HG02943 (cell line): Measurements from ENCODE around the gene ADPRM.

Source experiments
- ATAC-seq: cut with Tn5 transposase; IDR thresholded peaks from one replicate; pipeline ENCODE4 v1.9.1; 2021; ENCODE audit warnings: mild to moderate bottlenecking, low read depth, moderate library complexity; ENCODE audit not compliant: unreplicated experiment

Gene ADPRM

DNA sequence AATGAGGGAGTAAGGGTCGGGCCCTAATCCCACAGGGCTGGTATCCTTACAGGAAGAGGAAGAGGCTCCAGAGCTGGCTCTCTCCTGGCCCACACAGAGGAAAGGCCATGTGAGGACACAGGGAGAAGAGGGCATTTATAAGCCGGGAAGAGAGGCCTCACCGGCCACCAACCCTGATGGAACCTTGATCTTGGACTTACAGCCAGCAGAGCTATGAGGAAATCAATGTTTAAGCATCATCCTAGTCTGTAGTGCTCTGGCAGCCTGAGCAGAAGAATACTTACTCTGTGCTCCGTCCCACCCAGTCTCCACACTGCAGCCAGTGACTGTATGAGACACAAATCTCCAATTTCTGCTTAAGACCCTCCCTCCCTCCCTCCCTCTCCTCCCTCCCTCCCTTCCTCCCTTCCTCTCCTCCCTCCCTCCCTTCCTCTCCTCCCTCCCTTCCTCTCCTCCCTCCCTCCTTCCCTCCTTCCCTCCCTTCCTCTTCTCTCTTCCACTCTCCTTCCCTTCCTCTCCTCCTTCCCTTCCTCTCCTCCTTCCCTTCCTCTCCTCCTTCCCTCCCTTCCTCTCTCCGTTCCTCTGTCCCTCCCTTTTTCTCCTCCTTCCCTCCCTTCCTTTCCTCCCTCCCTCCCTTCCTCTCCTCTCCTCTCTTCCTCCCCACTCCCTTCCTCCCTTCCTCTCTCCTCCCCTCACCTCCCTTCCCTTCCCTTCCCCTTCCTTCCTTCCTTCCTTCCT is 41.3 kb downstream of the ADPRM start:
- no peak for ATAC-seq

GRCh38 chr17:10739386-10739785 is 42.0 kb downstream of the ADPRM start:
- no peak for ATAC-seq

DNA sequence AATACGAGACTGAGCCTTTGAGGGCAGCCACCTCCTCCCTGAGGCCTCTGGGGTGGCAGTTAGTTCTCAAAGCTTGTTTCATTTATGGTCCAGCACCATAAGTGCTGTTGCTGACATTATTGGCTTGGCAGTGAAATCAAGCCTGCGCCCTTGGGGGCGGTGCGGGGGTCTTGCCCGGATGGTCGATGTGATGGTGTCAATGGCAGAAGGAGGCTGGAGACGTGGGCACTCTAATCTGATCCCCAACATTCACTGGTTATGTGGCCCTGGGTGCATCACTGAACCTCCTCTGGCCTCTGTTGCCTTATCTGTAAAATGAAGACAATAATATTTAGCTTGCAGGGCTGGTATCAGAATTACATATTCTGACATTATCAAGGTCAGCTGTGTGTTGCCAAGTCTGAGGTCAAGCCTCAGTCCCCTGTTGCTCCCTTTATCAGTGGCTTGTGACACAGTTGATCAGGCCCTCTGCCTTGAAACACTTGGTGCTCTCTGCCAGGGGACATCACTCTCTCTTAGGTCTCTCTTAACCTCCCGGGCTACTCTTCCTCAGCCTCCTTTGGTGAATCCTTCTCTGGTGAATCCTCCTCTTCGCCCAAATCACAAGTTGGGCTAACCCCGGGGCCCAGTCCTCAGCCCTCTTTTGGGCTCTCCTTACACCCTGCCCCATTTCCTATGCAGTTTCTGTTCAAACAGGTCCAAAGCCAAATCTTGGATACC is 44.2 kb downstream of the ADPRM start:
- ATAC-seq: no peak

DNA sequence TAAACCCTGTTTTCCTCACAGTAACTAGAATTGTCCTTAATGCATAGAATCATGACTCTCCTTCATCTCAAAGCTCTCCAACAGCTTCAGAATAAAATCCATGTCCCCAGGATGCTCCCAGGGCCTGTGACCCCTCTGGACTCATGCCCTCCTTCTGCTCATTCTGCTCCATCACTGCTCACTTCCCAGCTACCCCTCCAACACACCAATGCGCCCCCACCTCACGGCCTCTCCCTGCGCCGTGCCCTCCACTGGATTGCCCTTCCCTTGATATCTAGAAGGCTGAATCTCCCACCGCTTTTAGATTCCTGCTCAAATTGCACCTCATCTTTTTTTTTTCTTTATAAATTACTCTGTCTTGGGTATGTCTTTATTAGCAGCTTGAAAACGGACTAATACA is 45.0 kb downstream of the ADPRM start:
- ATAC-seq: no peak

DNA sequence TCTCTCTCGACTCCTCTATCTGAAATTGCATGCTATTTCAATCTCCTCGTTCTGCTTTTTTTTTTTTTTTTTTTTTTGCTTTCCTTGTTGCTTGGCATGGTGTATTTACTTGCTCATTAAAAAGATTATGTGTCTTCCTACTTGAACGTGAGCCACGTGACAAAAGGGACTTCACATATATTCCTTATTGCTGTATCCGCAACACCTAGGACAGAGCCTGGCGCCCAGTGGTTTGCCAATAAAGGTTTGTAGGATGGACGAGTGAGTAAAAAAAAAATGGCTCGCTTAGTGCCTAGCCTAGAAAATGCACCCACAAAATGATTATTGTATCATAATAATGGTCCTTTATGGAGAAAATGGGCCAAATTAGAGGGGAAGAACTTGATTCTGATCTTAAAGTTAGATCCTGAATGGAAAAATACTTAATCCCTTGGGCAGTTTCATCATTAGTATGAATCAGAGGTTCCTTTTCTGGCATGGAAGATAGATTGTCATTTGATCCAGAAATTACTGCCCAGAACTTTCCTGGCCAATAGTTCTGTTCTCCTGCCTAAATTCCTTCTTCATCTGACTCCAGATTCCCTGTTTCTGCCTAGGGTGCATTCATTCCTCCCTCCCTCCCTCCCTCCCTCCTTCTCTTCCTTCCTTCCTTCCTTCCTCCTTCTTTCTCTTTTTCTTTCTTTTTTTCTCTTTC is 46.1 kb downstream of the ADPRM start:
- no peak for ATAC-seq

DNA sequence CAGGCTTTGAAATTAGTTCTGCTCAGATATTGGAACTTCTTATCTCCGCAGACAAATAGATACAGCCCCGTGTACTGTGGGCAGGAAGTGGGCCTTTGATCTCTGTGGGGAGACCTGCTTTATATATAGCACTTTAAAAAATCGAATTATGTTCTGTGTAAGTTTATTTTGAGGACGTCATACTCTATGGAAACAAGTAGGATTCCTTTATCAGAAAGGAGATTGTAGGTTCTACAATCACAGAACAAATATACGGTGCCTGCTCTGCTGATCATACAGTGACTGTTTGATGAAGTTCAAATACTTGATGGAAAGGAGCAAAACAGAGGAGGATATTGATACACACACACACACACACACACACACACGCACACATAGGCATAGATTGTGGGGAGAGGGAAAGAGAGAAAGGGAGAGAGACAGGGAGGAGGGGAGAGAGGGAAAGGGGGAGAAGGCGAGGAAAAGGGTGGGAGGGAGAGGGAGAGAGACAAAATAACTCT is 47.2 kb downstream of the ADPRM start:
- ATAC-seq: no peak

DNA sequence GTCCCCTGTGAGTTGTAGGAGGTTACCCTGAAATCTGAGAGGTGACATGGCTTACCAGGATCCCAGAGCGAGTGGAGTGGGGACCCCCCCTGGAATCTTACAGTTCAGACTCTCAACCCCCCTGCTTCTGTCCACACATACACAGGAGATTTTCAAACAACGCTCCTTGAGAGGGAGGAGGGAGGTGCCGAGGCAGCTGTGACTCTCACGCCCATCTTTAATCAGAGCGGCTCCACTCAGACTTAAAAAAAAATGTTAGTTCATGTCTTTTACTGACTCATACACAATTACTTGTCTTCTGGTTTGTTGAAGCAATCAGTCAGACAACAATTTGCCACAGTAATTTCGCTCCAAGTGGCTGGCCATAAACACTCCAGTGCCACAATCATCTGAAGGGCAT is 47.8 kb downstream of the ADPRM start:
- no peak for ATAC-seq

DNA sequence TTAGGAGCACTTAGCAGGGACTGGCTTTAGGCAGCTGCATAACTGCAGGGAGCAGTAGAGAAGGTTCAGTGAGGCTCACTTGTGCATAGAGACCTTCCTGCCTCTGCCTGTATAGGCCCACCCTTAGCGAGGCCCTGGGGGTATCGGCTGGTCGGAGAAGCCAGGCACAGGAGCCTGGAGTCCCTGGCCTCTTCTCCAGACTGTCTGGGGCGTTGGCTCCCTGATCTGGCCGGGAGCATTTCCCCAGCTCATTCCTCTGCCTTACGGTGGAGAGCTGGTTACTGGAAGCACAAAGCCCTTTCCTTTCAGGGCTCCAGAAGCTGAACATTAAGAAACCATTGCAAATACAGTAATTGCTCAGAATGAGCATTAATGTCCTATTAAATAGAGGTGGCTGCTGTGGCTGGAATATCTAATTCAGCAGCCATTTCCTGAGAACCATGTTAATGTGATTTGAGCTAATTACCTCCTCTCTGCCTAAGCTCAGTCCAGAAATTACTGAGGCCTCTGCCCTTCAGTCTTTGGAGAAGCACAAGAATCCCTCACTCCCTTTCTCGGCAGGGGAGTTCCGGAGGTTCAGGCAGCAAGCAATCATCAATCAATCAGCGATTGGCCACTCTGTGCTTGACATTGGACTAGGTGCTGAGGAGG is 51.3 kb downstream of the ADPRM start:
- no peak for ATAC-seq

GRCh38 chr17:10750210-10750609 is 52.8 kb downstream of the ADPRM start:
- ATAC-seq: no peak

- ATAC-seq: no peak
Measured at GRCh38 chr17:10751563-10751962, 54.2 kb downstream of the ADPRM start.

GRCh38 chr17:10752696-10753095 is 55.3 kb downstream of the ADPRM start:
- ATAC-seq: no peak

- no peak for ATAC-seq
Measured at GRCh38 chr17:10754109-10754508, 56.7 kb downstream of the ADPRM start.

DNA sequence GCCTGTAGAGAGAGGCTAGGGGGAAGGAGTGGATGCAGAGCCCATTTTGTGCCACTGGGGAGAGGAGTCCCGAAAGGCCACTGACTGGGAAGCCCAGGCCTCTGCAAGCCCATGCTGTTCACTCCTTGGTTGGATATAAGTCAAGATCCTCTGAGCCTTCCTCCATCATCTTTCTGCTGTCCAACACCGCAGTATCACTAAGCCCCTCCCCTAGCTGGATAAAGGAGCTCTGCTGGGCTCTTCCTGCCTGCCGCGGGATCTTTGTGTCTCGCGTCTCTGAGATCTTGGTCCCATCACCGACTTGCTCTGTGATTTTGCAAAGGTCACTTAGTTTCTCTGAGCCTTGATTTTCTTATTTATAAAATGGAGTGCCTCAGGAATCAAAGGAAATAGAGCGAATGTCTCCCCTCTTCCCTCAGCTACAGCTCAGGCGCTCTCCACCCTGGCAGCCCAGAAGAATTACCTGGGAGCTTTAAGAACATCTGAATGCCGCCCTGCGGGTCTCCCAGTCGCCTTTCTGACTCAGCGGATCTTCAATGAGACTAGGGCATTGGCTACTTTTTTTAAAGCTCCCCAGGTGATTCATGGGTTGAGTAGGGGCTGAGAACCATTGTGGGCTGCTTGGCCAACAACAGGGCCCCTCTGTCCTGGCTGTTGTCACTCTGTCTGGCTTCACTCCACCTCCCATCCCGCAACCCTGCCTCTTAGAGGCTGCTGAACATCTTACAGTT is 57.6 kb downstream of the ADPRM start:
- no peak for ATAC-seq

DNA sequence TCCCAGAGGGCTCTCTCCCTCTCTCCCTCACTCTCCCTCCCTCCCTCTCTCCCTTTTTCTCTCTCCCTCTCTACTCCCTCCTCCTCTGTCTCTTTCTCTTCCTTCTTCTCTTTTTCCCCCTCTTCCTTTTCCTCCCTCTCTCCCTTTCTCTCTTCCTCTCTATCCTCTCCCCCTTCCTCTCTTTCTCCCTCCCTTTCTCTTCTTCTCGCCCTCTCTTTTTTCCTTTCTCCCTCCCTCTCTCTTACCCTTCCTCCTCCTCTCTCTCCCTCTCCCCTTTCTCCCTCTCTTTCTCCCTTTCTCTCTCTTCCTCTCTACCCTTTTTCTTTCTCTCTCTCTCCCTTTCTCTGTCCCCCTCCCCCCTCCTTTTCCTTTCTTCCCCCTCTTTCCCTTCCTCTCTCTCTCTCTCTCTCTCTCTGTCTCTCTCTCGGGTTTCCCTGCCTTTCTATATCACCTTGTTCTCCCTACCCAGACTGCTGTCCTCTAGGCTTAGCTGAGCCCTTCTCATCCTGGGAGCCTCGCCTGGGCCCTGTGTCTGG is 58.3 kb downstream of the ADPRM start:
- no peak for ATAC-seq

DNA sequence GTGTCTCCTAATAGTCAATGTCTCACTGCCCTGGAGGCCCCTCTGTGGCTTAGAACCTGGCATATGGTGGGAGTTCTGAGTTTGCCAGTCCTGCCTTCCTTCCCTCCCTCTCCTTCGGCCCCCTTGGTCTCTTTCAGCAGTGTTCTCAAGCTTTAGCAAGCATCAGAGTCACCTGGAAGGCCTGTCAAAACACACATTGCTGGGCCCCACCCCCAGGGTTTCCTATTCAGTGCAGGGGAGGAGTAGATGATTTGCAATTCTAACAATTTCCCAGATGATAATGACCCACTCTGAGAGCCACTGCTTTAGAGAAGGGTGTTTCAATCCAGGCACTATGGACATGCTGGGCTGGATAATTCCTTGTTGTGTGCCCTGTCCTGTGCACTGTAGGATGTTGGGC is 58.8 kb downstream of the ADPRM start:
- no peak for ATAC-seq

DNA sequence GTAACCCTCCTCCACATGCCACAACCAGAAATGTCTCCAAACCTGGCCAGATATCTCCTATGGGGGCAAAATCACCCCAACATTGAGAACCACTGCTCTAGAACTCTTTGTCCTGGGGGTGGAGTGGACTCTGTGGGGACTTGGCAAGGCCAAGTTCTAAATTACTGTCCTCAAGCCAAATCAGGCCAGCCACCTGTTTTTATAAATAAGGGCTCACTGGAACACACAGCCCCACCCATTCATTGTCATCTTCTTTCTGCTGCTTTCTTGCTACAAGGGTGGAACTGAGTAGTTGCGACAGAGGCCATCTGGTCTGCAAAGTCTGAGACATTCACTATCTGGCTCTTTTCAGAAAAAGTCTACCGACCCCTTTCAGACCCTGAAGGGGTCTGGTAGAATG is 59.2 kb downstream of the ADPRM start:
- ATAC-seq: no peak

- ATAC-seq: no peak
Measured at GRCh38 chr17:10757067-10757466, 59.7 kb downstream of the ADPRM start.

- no peak for ATAC-seq
Measured at GRCh38 chr17:10757647-10758046, 60.3 kb downstream of the ADPRM start.

DNA sequence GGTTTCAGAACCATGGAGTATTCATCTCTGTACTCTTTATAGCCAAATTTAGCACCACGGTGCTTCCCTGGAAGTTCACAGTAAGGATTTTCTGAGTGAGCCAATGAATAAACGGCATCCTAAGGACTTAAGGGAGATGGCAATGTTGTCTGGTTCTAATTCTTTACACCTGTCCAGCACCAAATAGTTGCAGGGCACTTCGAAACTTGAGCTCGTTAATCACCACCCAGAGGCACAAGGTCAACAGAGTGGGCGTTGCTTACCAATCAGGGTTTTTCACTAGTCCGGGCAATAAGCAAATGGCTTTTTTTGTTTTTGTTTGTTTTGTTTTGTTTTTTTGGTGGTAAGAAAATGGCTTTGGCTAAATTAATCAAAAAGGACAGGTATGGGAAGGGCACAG is 60.7 kb downstream of the ADPRM start:
- ATAC-seq: no peak
